Naive thymus-derived CD8-positive, alpha-beta T cell (primary cell): ENCODE measurements around the gene RCOR3. TPM values are rescaled to one million over a fixed set of nuclear protein-coding genes. Genes with fewer than 3 reads are reported as not detected.

Experiments
- ATAC-seq, 2 donors: fragments of 150-1000 bp; cut with Tn5 transposase in 1 of 2; sonication (Bioruptor Pico), chemical (Tn5 transposase) in 1 of 2; 1 replicate in 1 of 2; 2 replicates in 1 of 2; pipeline ENCODE4 v1.10.0; 2021; ENCODE audit warnings: mild to moderate bottlenecking in 2 of 2, moderate library complexity in 2 of 2
- POLR2A ChIA-PET: fragments of 350-600 bp; sonication (Branson Sonifier 250); formaldehyde crosslinking; loops from one replicate; lab custom pipeline; 2021; ENCODE audit warnings: antibody characterized with exemption; lab: Charles Lee
- DNase-seq, 10 donors: peaks; one replicate each; pipeline versions ENCODE4 v3.0.0 to v3.0.0-alpha.2; 2020 to 2022
- H3K27ac Mint-ChIP-seq, 10 donors: one replicate each; pipeline ENCODE4 v1.8.0; 2020 to 2022; ENCODE audit warnings: mild to moderate bottlenecking in 10 of 10, mixed read lengths in 10 of 10, moderate library complexity in 4 of 10, inconsistent platforms in 1 of 10
- H3K27me3 Mint-ChIP-seq, 5 donors: one replicate each; pipeline ENCODE4 v1.8.0; 2021 to 2022; ENCODE audit warnings: mixed read lengths in 5 of 5
- H3K36me3 Mint-ChIP-seq, 3 donors: one replicate each; pipeline ENCODE4 v1.8.0; 2020 to 2022; ENCODE audit warnings: mixed read lengths in 3 of 3, mild to moderate bottlenecking in 2 of 3, inconsistent platforms in 1 of 3
- H3K4me1 Mint-ChIP-seq, 4 donors: one replicate each; pipeline ENCODE4 v1.8.0; 2021 to 2022; ENCODE audit warnings: mixed read lengths in 4 of 4
- H3K4me3 Mint-ChIP-seq, 10 donors: one replicate each; pipeline ENCODE4 v1.8.0; 2020 to 2022; ENCODE audit warnings: mild to moderate bottlenecking in 10 of 10, mixed read lengths in 10 of 10, moderate library complexity in 6 of 10, inconsistent platforms in 1 of 10
- H3K9me3 Mint-ChIP-seq, 9 donors: one replicate each; pipeline ENCODE4 v1.8.0; 2020 to 2022; ENCODE audit warnings: mixed read lengths in 9 of 9, mild to moderate bottlenecking in 3 of 9, inconsistent platforms in 1 of 9, moderate library complexity in 1 of 9
- polyA plus RNA-seq, 3 donors: library from polyadenylated mRNA; unstranded; fragments of 300-500 nt; fragmentation: Illumina TruSeq; gene quantifications; one replicate each; pipeline ENCODE4 v1.2.3, GENCODE V29; 2021
- total RNA-seq, 8 experiments: library from RNA in 2 of 8; stranded (reverse) in 2 of 8; gene quantifications; one replicate each; pipeline ENCODE4 v1.2.3 and lab custom pipeline; 2021 to 2026

RCOR3 gene
- total and polyA plus RNA-seq, 5 experiments from 2014 or later: 22.5 to 88.6 (median 29.3) TPM

DNA sequence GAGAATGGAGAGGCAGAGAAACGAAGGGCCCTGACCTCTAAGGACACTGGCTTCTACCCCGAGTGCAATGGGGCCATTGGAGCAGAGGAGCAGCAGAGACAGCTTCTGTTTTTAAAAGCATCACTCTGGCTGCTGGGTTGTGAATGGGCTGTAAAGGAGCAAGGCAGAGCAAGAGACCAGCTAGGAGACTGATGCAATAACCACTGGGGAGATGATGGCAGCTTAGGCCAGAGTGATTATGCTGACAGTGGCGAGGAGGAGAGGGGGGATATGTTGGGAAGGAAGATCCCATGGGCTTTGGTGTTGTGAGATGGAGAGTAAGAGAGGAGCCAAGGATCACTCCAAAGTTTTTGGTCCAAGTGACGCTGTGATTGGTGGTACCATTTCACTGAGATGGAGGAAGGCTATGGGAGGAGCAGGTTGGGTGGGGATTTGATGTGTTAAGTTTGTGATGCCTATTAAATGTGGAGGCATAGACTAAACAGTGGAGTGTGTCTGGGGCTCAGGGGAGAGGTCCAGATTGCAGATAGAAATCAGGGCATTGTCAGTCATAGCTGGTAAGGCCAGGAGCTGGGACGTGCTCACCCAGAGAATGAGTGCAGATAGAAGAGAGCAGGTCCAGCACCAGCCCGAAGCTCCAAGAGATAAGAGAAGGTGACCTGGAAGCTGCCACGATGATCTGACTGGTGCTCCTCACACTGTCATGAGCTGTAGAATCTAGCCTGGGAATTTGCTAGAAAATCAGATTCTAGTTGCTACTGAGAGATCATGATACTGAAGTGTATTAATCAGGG lies 78.5 kb downstream of the RCOR3 start:
- H3K27me3 Mint-ChIP-seq: no peaks in the 10 kb centered on the region
- H3K36me3 Mint-ChIP-seq: peaks cover 0 to 5% (median 0%) of the 10 kb centered on the region in 3 donors
- peak overlapping the region; percentile 82 to 97 (median 91) for H3K27ac Mint-ChIP-seq
- H3K9me3 Mint-ChIP-seq: no peaks in the 10 kb centered on the region
- POLR2A ChIA-PET: interaction anchor here (1.1 to 6.9 kb wide), 3 partner anchors 10 to 12 kb away, joined by 3 to 50 read pairs (median 4); partner anchors contain the start of gene TRAF5
- peak overlapping the region; percentile 2 to 84 (median 70) for H3K4me3 Mint-ChIP-seq
- ATAC-seq: no peak
- H3K4me1 Mint-ChIP-seq: peaks cover 56 to 98% (median 92%) of the 10 kb centered on the region in 4 donors
- no peak for DNase-seq

DNA sequence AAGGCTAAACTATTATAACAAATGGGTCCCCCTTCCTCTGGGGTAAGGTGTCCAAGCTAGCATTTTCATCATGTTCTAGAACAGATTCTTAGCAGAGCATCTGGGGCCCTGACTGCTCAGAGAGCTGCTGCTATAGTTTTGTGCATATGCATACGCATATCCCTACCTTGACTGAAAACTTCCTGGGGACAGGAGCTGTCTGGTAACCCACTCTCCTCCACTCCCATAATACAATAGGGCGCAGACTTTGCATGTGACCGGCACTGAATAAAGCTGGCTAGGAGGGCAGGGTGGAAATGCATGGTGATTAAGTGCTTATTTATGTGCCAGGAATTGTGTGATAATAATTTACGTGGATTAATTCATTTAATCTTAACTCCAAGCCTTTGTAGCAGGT lies 79.1 kb downstream of the RCOR3 start:
- no peak for ATAC-seq
- Mint-ChIP-seq H3K27ac (peak overlapping the region; percentile 43 to 97 (median 90)), H3K4me1 (peaks cover 56 to 98% (median 92%) of the 10 kb centered on the region in 4 donors), H3K27me3 (no peaks in the 10 kb centered on the region), H3K9me3 (no peaks in the 10 kb centered on the region), H3K36me3 (peaks cover 0 to 5% (median 0%) of the 10 kb centered on the region in 3 donors), H3K4me3 (peak overlapping the region in 7 of 10 donors; percentile 2 to 84 (median 77))
- POLR2A ChIA-PET: interaction anchor here (1.1 to 6.9 kb wide), 2 partner anchors 10 to 11 kb away, joined by 3 to 50 read pairs; partner anchors contain the start of gene TRAF5
- DNase-seq: no peak

DNA sequence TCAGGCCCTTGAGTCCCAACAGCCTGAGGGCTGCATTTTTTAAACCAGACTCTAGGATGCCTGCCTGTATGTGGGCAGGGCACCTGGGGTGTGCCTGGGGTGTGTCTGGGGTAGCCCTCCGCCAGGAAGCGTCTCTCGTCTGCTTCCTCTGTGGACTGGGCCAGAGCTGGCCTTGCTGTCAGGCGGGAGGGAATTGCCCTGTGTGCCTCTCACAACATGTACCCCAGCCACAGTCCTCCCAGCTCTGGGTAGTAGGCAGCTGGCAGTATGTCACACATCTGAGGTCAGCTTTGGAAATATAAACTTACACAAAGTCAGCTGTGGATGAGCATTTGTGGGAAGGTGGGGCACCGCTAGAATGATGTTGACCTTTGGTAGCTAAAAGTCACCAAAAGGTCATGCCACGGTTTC lies 80.5 kb downstream of the RCOR3 start:
- peaks cover 62 to 99% (median 93%) of the 10 kb centered on the region in 4 donors for H3K4me1 Mint-ChIP-seq

DNA sequence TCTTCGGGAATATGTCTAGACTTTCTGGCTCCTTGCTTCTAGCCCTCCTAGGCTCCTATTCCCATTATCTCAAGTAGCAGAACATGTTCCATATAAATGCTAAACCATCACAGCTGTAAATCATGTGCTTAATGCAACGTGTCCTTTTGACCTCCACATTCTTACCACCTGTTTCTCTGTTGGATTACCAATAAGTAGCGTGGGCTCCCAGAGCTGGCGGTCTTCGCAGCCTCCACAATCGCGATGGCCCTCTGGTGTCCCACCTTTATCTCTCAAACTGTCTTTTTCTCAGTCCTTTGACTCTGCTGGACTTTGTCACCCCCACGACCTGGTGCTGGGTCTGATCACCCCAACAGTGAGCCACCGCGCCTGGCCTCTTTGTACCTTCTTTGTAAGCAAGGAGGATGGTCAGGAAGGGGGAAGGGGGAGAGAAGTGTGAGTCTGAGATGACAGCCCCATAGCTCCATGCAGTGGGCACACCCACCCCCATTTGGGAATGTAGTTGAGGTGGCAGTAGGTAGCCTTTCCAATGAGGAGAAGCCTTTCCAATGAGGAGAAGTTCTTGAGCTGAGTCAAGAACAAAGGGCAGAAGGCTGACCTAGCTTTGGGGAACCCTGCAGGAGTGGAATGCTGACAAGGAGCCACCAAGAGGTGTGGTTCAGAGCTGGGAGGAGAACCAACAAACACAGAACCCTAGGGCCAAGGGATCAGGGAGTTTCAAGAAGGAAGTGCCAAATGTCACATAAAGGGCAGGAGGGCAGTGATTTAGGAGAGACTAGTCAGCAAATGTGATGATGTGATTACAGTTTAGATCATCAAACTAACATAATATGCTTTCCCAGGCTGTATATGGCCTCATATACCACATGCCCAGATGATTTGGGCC lies 81.7 kb downstream of the RCOR3 start:
- DNase-seq (no peak), ATAC-seq (no peak)
- peaks cover 0 to 17% (median 3%) of the 10 kb centered on the region in 3 donors for H3K36me3 Mint-ChIP-seq
- H3K4me3 Mint-ChIP-seq: peak overlapping the region in 4 of 10 donors; percentile 3 to 39 (median 27)
- POLR2A ChIA-PET: interaction anchor here (2.3 to 6.9 kb wide), 2 partner anchors 13 kb away, joined by 7 to 50 read pairs; partner anchors contain the start of gene TRAF5
- peak overlapping the region in 8 of 10 donors; percentile 23 to 80 (median 56) for H3K27ac Mint-ChIP-seq
- H3K9me3 Mint-ChIP-seq: no peaks in the 10 kb centered on the region
- peaks cover 51 to 96% (median 92%) of the 10 kb centered on the region in 4 donors for H3K4me1 Mint-ChIP-seq
- H3K27me3 Mint-ChIP-seq: no peaks in the 10 kb centered on the region

More for the DNA sequence above, 80.5 kb downstream of the RCOR3 start:
- POLR2A ChIA-PET: interaction anchor here (2.3 to 6.9 kb wide), 2 partner anchors 12 to 14 kb away, joined by 7 to 50 read pairs; partner anchors contain the start of gene TRAF5
- no peaks in the 10 kb centered on the region for H3K27me3 Mint-ChIP-seq
- peak overlapping the region in 8 of 10 donors; percentile 39 to 97 (median 66) for H3K27ac Mint-ChIP-seq
- no peaks in the 10 kb centered on the region for H3K9me3 Mint-ChIP-seq
- ATAC-seq (peak in 1 of 2 donors; percentile 32), DNase-seq (no peak)
- peaks cover 0 to 11% (median 0%) of the 10 kb centered on the region in 3 donors for H3K36me3 Mint-ChIP-seq
- peak overlapping the region in 9 of 10 donors; percentile 28 to 81 (median 66) for H3K4me3 Mint-ChIP-seq

DNA sequence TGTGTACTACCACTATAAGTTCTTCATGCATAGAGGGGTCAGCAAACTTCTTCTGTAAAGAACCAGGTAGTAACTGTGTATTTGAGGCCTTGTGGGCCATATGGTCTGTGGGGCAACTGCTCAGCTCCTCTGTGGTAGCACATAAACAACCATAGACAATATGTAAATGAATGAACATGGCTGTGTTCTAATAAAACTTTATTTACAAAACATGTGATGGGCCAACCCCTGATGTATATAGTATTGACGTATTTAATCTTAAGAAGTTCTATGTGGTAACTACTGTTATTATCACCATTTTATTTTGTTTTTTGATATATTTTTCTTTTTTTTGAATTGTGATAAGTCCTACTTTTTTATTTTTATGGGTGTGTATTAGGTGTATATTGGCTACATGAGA lies 82.8 kb downstream of the RCOR3 start:
- Mint-ChIP-seq H3K36me3 (peaks cover 0 to 19% (median 3%) of the 10 kb centered on the region in 3 donors), H3K4me1 (peaks cover 46 to 96% (median 91%) of the 10 kb centered on the region in 4 donors), H3K27me3 (no peaks in the 10 kb centered on the region), H3K27ac (peak overlapping the region in 3 of 10 donors; percentile 8 to 80 (median 70)), H3K9me3 (no peaks in the 10 kb centered on the region), H3K4me3 (peak overlapping the region in 1 of 10 donors; percentile 20)
- no peak for DNase-seq
- POLR2A ChIA-PET: interaction anchor here (2.3 to 6.9 kb wide), 2 partner anchors 12 to 14 kb away, joined by 7 to 50 read pairs; partner anchors contain the start of gene TRAF5
- ATAC-seq: no peak

DNA sequence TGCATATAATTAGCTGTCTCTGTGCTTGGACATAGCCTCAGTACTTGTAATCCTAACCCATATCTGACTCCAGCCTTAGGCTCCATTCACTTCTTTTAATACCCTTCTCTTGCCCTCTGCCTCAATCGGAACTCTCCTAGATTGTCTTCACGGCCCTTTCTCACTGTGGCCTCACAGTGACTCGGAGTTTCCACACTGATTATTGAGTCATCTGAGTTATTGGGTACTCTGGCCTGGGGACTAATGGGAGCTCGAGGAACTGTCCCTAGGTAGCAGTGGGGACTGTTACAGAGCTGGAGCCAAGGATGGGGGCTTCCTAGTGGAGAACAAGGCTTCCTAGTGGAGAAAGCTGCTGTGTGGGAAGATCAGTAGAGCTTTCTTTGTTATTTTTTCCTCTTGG lies 84.4 kb downstream of the RCOR3 start:
- H3K4me3 Mint-ChIP-seq: peak overlapping the region in 7 of 10 donors; percentile 14 to 52 (median 19)
- H3K27me3 Mint-ChIP-seq: no peaks in the 10 kb centered on the region
- H3K27ac Mint-ChIP-seq: peak overlapping the region; percentile 20 to 89 (median 56)
- DNase-seq: no peak
- peaks cover 41 to 94% (median 88%) of the 10 kb centered on the region in 4 donors for H3K4me1 Mint-ChIP-seq
- peaks cover 0 to 17% (median 3%) of the 10 kb centered on the region in 3 donors for H3K36me3 Mint-ChIP-seq
- no peak for ATAC-seq
- POLR2A ChIA-PET: interaction anchor here (0.6 to 0.9 kb wide), 2 partner anchors 9 to 1426 kb away, joined by 3 read pairs; no protein-coding TSS in a partner anchor
- no peaks in the 10 kb centered on the region for H3K9me3 Mint-ChIP-seq

DNA sequence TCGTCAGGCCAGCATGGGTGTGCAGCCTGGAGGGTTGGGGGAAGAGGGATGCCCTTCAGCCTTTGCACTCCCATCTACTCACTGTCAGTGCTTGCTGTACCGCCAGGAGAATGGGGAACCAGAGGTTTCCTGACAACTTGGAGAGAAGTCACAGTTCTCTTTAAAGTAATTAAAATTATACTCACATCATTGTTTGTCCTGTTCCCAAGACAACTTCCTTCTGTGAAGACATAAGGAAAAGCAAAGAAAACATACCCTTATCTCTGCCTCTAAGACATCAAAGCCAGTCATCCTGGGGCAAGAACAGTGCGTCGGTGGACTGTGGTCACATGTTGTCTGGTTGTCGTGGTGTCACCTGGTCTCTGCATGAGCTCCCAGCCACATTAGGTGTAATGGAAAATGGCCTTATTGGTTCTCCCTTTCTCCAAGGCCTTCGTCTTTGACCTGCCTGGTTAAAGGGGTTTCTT lies 85.0 kb downstream of the RCOR3 start:
- H3K4me3 Mint-ChIP-seq: peak overlapping the region in 3 of 10 donors; percentile 14 to 28 (median 16)
- H3K27ac Mint-ChIP-seq: peak overlapping the region in 8 of 10 donors; percentile 38 to 89 (median 61)
- POLR2A ChIA-PET: interaction anchor here (0.6 kb wide), 1 partner anchor 1425 kb away, joined by 3 read pairs; no protein-coding TSS in a partner anchor
- DNase-seq (no peak), ATAC-seq (peak in 1 of 2 donors; percentile 75)
- peaks cover 0 to 17% (median 3%) of the 10 kb centered on the region in 3 donors for H3K36me3 Mint-ChIP-seq
- H3K27me3 Mint-ChIP-seq: no peaks in the 10 kb centered on the region
- H3K9me3 Mint-ChIP-seq: no peaks in the 10 kb centered on the region
- peaks cover 38 to 94% (median 86%) of the 10 kb centered on the region in 4 donors for H3K4me1 Mint-ChIP-seq

DNA sequence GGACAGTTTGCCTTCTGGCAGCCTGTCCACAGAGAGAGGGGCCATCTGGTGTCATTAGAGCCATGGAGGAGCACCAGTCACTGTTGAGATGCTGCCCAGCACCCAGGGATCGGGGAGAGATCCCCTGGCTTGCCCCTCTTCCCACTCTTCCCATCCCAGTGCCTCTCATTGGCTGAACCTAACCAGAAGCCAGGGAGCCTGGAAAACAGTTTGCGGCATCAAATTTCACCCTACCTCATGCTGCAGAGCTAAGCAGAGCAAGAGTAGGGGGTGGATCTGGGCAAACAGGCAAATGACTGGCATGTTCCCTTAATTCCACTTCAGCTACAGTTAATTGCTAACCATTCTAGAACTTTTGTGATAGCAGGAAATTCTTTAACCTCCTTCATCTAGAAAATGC lies 86.6 kb downstream of the RCOR3 start:
- peak overlapping the region in 5 of 10 donors; percentile 0 to 46 (median 25) for H3K4me3 Mint-ChIP-seq
- peaks cover 0 to 20% (median 3%) of the 10 kb centered on the region in 3 donors for H3K36me3 Mint-ChIP-seq
- no peaks in the 10 kb centered on the region for H3K27me3 Mint-ChIP-seq
- H3K9me3 Mint-ChIP-seq: no peaks in the 10 kb centered on the region
- H3K4me1 Mint-ChIP-seq: peaks cover 41 to 94% (median 86%) of the 10 kb centered on the region in 4 donors
- DNase-seq (no peak), ATAC-seq (no peak)
- POLR2A ChIA-PET: interaction anchor here (1.4 kb wide), 1 partner anchor 18 kb away, joined by 3 read pairs; no protein-coding TSS in a partner anchor
- peak overlapping the region in 6 of 10 donors; percentile 17 to 77 (median 66) for H3K27ac Mint-ChIP-seq

DNA sequence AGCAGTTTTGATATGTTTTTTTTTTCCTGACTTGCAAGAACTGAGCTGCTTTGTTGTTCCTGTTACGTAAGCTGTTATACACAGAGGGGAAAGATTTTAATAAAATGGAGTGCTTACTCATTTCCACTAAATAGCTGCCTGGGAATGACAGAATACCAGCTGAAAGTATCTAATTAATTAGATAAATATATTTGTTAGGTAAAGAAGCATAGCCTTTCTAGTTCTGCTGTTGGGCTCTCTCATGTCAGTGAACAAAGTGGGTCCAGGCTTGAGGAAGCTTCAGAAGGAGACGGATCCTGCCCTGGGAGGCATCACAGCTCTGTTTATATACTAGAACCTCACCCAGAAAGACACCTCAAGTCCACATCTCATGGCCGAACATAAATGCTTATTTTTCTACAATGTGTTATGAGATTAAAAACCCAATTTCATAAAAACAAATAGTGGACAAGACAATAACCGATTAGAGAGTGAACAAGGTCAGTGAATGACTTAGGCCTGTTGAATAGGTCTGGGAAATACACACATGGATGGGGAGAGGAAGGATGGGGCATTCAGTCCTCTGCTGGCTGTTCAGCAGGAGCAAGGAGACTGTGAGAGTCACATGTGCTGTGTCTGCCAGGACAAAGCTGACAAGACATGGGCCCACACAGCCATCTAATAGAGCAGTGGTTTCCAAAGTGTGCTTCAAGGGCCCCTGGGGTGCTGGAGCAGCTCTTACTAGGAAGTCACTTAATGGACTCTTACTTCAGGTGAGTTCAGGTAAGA lies 88.1 kb downstream of the RCOR3 start:
- peak overlapping the region in 6 of 10 donors; percentile 1 to 56 (median 20) for H3K4me3 Mint-ChIP-seq
- peak overlapping the region; percentile 9 to 86 (median 56) for H3K27ac Mint-ChIP-seq
- H3K36me3 Mint-ChIP-seq: peaks cover 0 to 18% (median 10%) of the 10 kb centered on the region in 3 donors

DNA sequence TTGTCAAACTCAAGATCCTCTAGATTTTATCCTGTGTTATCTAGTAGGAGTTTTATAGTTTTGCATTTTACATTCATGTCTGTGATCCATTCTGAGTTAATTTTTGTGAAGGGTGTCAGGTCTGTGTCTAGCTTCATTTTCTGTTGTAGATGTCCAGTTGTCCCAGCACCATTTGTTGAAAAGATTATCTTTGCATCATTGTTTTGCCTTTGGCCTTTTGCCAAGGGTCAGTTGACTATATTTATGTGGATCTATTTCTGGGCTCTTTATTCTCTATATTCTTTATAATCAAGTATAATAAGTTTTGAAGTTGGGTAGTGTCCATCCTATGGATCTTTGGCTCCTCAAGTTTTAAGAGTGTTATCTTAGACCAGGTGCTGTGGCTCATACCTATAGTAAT lies 89.4 kb downstream of the RCOR3 start:
- POLR2A ChIA-PET: interaction anchor here (1.0 to 1.3 kb wide), 2 partner anchors 10 to 19 kb away, joined by 3 to 5 read pairs; no protein-coding TSS in a partner anchor
- H3K4me3 Mint-ChIP-seq: no peak overlapping the region
- peaks cover 0 to 5% (median 4%) of the 10 kb centered on the region in 9 donors for H3K9me3 Mint-ChIP-seq
- H3K27me3 Mint-ChIP-seq: no peaks in the 10 kb centered on the region
- peak overlapping the region in 4 of 10 donors; percentile 33 to 72 (median 60) for H3K27ac Mint-ChIP-seq
- peaks cover 37 to 92% (median 87%) of the 10 kb centered on the region in 4 donors for H3K4me1 Mint-ChIP-seq
- H3K36me3 Mint-ChIP-seq: peaks cover 0 to 18% (median 15%) of the 10 kb centered on the region in 3 donors
- DNase-seq (no peak), ATAC-seq (no peak)

More for the DNA sequence above, 88.1 kb downstream of the RCOR3 start:
- POLR2A ChIA-PET: interaction anchor here (1.0 to 1.3 kb wide), 3 partner anchors 9 to 20 kb away, joined by 3 to 5 read pairs (median 3); no protein-coding TSS in a partner anchor
- Mint-ChIP-seq H3K4me1 (peaks cover 37 to 91% (median 88%) of the 10 kb centered on the region in 4 donors), H3K9me3 (peaks cover 0 to 4% (median 2%) of the 10 kb centered on the region in 9 donors), H3K27me3 (no peaks in the 10 kb centered on the region)
- no peak for DNase-seq
- ATAC-seq: peak in 1 of 2 donors; percentile 30
